Left renal cortex interstitium (tissue), 4 donors: ENCODE data around the gene KCNJ6. TPM values are rescaled to one million over a fixed set of nuclear protein-coding genes. Genes with fewer than 3 reads are reported as not detected.
A peak's percentile ranks its signal among the peaks of the same experiment; 100 is the strongest.
"Not testable (repeated sequence)": the region's sequence is repeated elsewhere in the genome, so short reads cannot be mapped to it uniquely, and the experiment has no call there.

Experiments used
- DNase-seq, 4 donors: peaks; one replicate each; pipeline ENCODE4 v3.0.0-alpha.2; 2013; ENCODE audit warnings: low read depth in 4 of 4, low spot score in 2 of 4, missing footprints in 1 of 4
- polyA plus RNA-seq, 4 donors: library from polyadenylated mRNA; unstranded; fragments of 120-200 nt; gene quantifications; one replicate each; pipeline ENCODE4 v1.2.1, GENCODE V29; 2013; ENCODE audit not compliant: insufficient read length in 4 of 4

KCNJ6 gene
- polyA plus RNA-seq, 4 donors = 0.17 to 0.59 (median 0.26) TPM

- DNase-seq = no peak
Observed at GRCh38 chr21:37746849-37747248, 169.4 kb downstream of the KCNJ6 start.

DNA sequence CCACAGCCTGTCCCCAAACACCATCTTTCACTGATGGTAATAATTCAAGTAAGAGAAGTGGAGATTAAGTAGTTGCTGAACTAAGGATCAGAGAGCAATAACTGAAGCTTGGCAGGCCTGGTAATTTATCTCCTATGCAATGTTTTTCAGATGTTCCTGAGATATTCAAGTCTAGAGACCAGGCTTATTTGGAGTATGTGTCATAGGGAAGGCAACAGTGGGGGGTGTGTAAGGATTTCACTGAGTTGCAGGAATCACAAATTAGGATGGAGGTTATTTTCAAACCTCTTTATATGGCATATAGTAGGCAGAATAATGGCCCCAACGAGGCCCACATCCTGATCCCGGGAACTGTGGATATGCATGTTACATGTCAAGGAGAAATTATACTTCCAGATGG is 171.7 kb downstream of the KCNJ6 start:
- DNase-seq = no peak

DNA sequence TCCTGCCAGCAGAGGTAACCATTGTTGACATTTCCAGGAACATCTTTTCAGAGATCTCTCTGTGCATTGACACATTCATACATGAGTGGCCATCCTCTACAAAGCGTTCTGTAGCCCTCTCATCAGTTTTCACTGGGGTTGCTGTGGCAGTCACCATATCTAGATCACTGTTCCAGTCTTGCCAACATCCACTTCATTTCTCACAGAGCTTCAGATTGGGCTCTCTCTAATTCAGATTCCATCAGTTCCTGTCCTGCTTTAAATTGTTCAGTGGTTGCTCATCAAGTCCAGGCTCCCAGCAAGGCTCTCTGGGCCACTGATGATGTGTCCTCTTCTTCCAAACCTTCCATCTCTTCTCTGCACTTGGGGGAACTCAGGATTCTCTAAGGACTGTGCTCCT is 173.7 kb downstream of the KCNJ6 start:
- no peak for DNase-seq

- no peak for DNase-seq
Observed at GRCh38 chr21:37742115-37742514, 174.1 kb downstream of the KCNJ6 start.

GRCh38 chr21:37737996-37738395 is 178.3 kb downstream of the KCNJ6 start:
- no peak for DNase-seq

DNA sequence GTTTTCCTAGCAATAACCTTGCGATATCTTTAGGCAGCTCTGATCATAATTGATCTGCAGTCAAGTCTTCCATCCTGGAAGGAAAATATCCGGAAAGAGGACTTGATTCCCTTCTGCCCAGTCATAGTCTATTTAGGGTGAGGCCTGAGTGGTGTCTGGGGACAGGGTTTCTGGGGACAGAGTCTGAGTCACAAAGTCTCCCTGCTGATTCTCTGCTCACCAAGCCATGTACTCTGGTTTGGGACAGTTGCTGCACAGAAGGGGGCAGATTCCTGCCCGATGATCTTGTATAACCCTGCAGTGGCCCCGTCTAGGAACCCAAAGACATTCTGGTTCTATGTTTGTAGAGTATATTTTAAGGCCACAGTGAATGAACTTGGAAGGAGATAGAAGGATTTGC is 178.8 kb downstream of the KCNJ6 start:
- DNase-seq = no peak

GRCh38 chr21:37734846-37735245 is 181.4 kb downstream of the KCNJ6 start:
- no peak for DNase-seq

DNA sequence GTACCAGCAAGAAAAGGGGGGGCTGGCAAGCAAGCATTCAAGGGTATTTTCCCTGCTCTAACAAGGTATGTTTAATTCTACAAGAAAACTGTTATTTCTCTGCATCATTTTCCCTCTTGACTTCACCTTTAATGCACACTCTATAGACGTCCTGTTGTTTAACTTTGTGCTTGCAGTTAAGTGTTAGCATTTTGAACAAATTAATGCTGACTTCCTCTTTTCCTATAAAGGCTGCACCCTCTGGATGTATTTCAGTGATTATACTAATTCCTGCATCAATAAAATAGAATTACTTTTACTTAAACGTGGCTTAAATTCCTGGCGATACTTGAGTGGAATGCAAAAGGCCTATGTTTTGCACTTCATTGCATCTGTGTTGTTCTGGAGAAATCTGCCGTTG is 183.3 kb downstream of the KCNJ6 start:
- no peak for DNase-seq

DNA sequence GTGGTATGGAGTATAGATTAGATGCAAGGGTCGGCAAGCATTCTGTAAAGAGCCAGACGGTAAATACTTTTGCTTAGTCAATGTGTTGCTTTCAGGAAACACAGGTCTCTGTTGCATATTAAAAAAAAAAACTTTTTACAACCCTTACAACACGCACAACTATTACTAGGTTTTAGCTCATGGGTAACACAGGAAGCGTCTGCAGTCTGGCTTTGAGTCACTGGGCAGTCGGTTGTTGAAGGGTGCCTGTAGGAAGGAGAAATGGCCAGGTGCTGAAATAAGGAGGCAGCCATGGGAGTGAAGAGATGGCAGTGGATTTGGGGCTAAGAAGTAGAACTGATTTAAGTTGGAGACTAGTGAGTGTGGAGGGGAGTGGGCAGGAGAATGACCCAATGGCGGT is 192.1 kb downstream of the KCNJ6 start:
- DNase-seq = no peak

DNA sequence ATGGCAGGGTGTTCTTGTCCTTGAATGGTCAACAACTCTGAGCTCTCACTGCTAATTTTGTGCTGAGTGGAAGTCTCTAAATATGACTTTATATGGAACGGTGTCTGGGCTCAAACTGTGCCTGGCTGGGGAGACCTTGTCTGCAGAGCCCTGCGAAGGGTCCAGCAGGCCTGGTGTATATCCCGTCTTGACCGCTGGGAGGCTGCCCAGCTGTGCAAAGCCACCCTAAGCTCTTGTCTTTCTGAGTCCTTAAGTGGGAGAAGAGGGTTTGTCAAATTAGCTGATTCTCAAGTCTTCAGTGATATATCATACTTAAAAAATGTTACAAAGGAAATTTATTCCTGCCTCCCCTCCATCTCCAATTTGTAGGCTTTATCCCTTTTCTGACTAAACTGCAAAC is 198.7 kb downstream of the KCNJ6 start:
- no peak for DNase-seq

GRCh38 chr21:37712569-37712934 is 203.7 kb downstream of the KCNJ6 start:
- not testable (repeated sequence) for DNase-seq

DNA sequence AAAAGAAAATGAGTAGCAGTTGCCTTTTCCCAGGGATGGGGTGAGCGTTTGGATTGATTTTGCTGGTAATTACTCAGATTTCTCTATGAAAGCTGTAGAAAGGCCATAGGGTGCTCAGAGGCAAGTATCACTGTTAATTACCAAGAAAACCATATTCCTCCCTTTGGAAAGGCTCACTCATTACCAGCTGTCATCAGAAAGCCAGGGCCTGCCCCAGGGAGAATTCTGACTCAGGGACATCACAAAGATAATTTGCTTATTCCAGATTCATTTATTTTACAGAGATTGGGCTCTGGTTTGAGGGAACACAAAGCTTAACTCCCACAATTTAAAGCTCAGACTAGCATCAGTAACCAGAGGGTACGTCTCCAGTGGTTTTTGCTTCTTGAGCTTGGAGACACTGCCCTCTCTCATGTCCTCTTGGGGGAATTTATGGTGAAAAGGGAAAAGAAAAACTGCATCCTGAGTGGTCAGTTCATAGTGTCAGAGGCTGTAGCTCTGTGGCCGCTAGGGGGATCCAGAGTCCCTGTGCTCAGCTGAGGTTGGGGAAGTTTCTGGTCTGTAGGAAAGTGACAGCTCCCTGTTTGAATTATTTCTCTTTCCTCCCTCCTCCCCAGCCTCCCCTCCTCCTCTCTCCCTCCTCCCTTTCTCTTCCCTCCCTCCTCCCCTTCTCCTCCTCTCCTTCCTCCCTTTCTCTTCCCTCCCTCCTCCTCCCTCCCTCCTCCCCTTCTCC is 204.3 kb downstream of the KCNJ6 start:
- peak in 2 of 4 donors; percentile 37 to 62 for DNase-seq

DNA sequence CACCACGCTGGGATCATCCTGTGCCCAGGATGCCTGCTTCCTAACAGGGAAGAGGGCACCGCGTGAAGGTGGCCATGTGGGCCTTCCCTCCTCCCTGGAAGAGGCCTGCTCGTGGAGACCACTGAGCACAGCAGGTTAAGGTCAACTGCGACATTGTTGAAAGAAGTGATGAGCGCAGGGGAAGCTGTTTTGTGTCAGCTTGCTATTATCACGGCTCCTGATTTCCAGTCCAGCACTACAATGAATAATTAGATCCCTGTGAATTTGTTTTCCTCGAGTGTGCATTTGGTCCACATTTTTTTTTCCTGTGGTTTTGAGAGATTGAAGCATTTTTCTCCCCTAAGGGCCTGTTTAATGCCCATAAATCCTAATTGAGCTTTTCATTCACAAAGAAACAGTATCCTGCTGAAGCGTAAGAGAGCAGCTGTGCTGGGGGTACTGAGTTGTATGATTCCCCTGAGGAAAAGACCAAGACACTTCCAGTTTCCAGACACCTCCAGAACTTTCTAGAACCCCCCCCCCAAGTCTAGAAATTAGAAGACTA is 204.9 kb downstream of the KCNJ6 start:
- DNase-seq = no peak

DNA sequence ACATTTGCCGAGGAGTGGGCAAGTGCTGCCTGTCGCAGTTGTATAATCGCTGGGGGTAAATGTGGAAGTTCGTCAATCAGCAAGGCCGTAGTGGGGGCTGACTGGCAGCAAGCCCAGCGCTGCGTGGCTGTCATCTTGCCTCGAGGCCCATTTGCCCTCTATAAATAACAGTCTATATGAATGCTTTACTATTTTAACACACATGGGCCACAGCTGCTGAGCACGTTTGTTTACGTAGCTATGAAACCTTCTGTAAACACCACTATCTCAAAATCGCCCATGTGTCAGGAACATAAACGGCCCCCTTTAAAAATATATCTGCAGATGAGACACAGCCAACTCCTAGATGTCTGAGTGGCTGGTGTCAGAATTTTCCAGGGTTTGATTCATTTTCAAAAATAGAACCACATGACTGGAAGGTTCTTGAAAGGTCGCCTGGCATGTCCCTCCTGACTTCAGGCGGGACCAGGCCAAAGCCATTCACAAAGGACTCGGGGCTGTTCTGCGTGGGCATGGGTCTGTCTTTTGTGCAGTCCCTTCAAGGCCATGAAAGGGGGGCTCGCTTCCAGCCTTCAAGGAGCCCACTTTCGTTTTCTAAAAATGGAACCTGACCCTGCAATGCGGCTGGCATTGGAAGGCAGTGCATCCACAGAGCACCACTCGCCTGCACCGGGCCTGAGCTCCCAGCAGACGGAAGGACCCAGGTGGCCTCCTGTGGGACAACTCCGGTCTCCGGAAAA is 205.5 kb downstream of the KCNJ6 start:
- peak in 2 of 4 donors; percentile 28 to 45 for DNase-seq

GRCh38 chr21:37704751-37705150 is 211.5 kb downstream of the KCNJ6 start:
- DNase-seq = no peak

- DNase-seq = no peak
Observed at GRCh38 chr21:37702241-37702640, 214.0 kb downstream of the KCNJ6 start.

- peak in 1 of 4 donors; percentile 30 for DNase-seq
Observed at GRCh38 chr21:37700641-37701202, 215.5 kb downstream of the KCNJ6 start.

- DNase-seq = no peak
Observed at GRCh38 chr21:37699024-37699775, 217.1 kb downstream of the KCNJ6 start.

DNA sequence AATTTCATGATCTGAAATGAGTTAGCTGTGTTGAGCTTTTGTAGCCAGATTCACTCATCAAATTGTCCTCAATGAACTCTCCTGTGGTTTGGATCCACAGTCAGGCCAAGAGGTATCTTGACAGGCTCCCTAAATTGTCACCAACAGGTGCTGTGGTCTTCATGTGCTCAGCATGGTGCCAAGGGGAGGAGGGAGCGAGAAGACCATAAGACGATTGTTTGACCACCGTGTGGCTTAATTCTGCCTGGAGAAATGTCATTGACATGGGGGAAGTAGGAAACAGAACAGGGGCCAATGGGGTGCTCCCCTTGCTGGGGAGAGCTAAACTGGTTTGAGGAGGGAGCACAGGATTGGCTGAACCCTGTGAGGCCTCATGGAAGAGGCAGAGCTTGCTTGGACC is 219.3 kb downstream of the KCNJ6 start:
- no peak for DNase-seq

- no peak for DNase-seq
Observed at GRCh38 chr21:37695111-37695510, 221.1 kb downstream of the KCNJ6 start.
